H1 (cell line): ENCODE measurements around the gene ALPP.

Experiments
- CREB1 ChIP-seq: IDR thresholded peaks from 2 replicates; pipeline ENCODE4 v1.6.1; 2012; ENCODE audit warnings: inconsistent platforms
- CTCF ChIP-seq, 3 experiments: IDR thresholded peaks; 1 replicate in 2 of 3; 2 replicates in 1 of 3; pipeline versions ENCODE4 v1.5.1 to v1.6.1; 2011; ENCODE audit warnings: low read length in 3 of 3, mild to moderate bottlenecking in 3 of 3, inconsistent platforms in 2 of 3, low read depth in 1 of 3, moderate library complexity in 1 of 3; ENCODE audit not compliant: insufficient read depth in 1 of 3; ENCODE audit errors: control extremely low read depth in 1 of 3
- EP300 ChIP-seq, 2 experiments: IDR thresholded peaks; 1 replicate in 1 of 2; 2 replicates in 1 of 2; pipeline ENCODE4 v1.6.1; 2011 to 2012; ENCODE audit warnings: low read depth in 2 of 2, low read length in 2 of 2, mild to moderate bottlenecking in 2 of 2, borderline replicate concordance in 1 of 2, inconsistent platforms in 1 of 2, moderate library complexity in 1 of 2
- MAFK ChIP-seq: IDR thresholded peaks from 2 replicates; pipeline ENCODE4 v1.6.1; 2012; ENCODE audit warnings: low read depth, mild to moderate bottlenecking, improper control_type of control experiment, low read length
- POLR2A ChIP-seq, 2 experiments: IDR thresholded peaks; 1 replicate in 1 of 2; 2 replicates in 1 of 2; pipeline ENCODE4 v1.6.1; 2011; ENCODE audit warnings: low read depth in 2 of 2, low read length in 2 of 2, mild to moderate bottlenecking in 2 of 2; ENCODE audit errors: control extremely low read depth in 1 of 2
- POLR2AphosphoS5 ChIP-seq: IDR thresholded peaks from 2 replicates; pipeline ENCODE4 v1.6.1; 2011; ENCODE audit warnings: low read depth, low read length
- USF2 ChIP-seq: IDR thresholded peaks from 2 replicates; pipeline ENCODE4 v1.6.1; 2011; ENCODE audit warnings: low read length, improper control_type of control experiment

GRCh38 chr2:232382331-232383225 is 4.0 kb downstream of the ALPP start:
- TF ChIP-seq USF2 (no peak), MAFK (no peak), EP300 (IDR thresholded peaks at IDR 0.05; ENCODE audit: borderline replicate concordance in 1 of 2, low read depth in 2 of 2, low read length in 2 of 2) (no peak), POLR2A (IDR thresholded peaks at IDR 0.05; ENCODE audit: control extremely low read depth in 1 of 2, low read depth in 2 of 2, low read length in 2 of 2) (no peak), CTCF (IDR thresholded peaks at IDR 0.05; ENCODE audit: control extremely low read depth in 1 of 3, insufficient read depth in 1 of 3, low read depth in 1 of 3, low read length in 3 of 3) (no peak), POLR2AphosphoS5 (no peak), CREB1 (no peak)
